A549 (cell line): ENCODE data around the gene RAB8A. TPM values are rescaled to one million over a fixed set of nuclear protein-coding genes. Genes with fewer than 3 reads are reported as not detected.

Experiments used
- ATAC-seq, 2 experiments: fragments of 200-7000 bp in 1 of 2; fragments of >200 bp in 1 of 2; cut with Nextera tagmentation in 1 of 2; cut with Tn5 transposase in 1 of 2; 3 replicates each; pipeline versions ENCODE4 v1.8.0 to v1.9.1; 2018 to 2020; ENCODE audit warnings: mild to moderate bottlenecking in 1 of 2, moderate library complexity in 1 of 2
- CTCF ChIA-PET: fragments of 300-600 bp; sonication (Branson Sonifier 250); formaldehyde crosslinking; extraction: SDS; loops from one replicate; lab custom pipeline; 2021; ENCODE audit warnings: antibody characterized with exemption, inconsistent platforms; lab: Yijun Ruan, JAX
- POLR2A ChIA-PET: fragments of 350-600 bp; formaldehyde crosslinking; extraction: SDS; loops from one replicate; lab custom pipeline; 2021; ENCODE audit warnings: antibody characterized with exemption, inconsistent platforms; lab: Yijun Ruan, JAX
- DNase-seq, 2 experiments: peaks; one replicate each; pipeline versions ENCODE4 v3.0.0 to v3.0.0-alpha.2; 2011 to 2016; ENCODE audit warnings: low read depth in 1 of 2, low spot score in 1 of 2
- FAIRE-seq: peaks from 2 replicates; lab custom pipeline; 2011; peaks lifted over from hg19 to GRCh38; lab: Jason Lieb, UNC
- H3K27ac ChIP-seq, 2 experiments: fragments of >200 bp; sonication (Bioruptor Twin); formaldehyde crosslinking; 3 replicates each; pipeline ENCODE4 v1.5.1; 2016 to 2017
- H3K4me1 ChIP-seq: fragments of >200 bp; sonication (Bioruptor Twin); formaldehyde crosslinking; 3 replicates; pipeline ENCODE4 v1.6.1; 2016
- H3K4me2 ChIP-seq: fragments of >200 bp; sonication (Bioruptor Twin); formaldehyde crosslinking; 3 replicates; pipeline ENCODE4 v1.6.1; 2016
- H3K4me3 ChIP-seq: fragments of >200 bp; sonication (Bioruptor Twin); formaldehyde crosslinking; 3 replicates; pipeline ENCODE4 v1.5.1; 2016
- H3K9me3 ChIP-seq: fragments of >200 bp; sonication (Bioruptor Twin); formaldehyde crosslinking; 3 replicates; pipeline ENCODE4 v1.6.1; 2016
- ATOH8 ChIP-seq: fragments of 250-450 bp; sonication (Bioruptor Pico); IDR thresholded peaks from 2 replicates; pipeline ENCODE4 v1.5.0; 2020; ENCODE audit warnings: low read depth, mild to moderate bottlenecking, moderate library complexity
- BCL3 ChIP-seq: fragments of >200 bp; sonication (Bioruptor Twin); formaldehyde crosslinking; IDR thresholded peaks from 3 replicates; pipeline ENCODE4 v1.6.1; 2016
- CBX2 ChIP-seq: fragments of 200-600 bp; sonication (generic); IDR thresholded peaks from 2 replicates; pipeline ENCODE4 v1.6.1; 2016; ENCODE audit warnings: low read depth, mild to moderate bottlenecking, borderline replicate concordance
- CEBPB ChIP-seq, 2 experiments: fragments of >200 bp in 1 of 2; sonication (Bioruptor Twin) in 1 of 2; formaldehyde crosslinking in 1 of 2; IDR thresholded peaks; 2 replicates each; pipeline ENCODE4 v1.6.1; 2012 to 2016
- CHD2 ChIP-seq: fragments of 150-350 bp; IDR thresholded peaks from 2 replicates; pipeline ENCODE4 v1.6.1; 2014; ENCODE audit warnings: low read length; ENCODE audit not compliant: partially characterized antibody
- CHD4 ChIP-seq: fragments of 200-600 bp; sonication (generic); IDR thresholded peaks from 2 replicates; pipeline ENCODE4 v1.6.1; 2016; ENCODE audit warnings: antibody characterized with exemption, mild to moderate bottlenecking, borderline replicate concordance
- EHMT2 ChIP-seq: fragments of 200-600 bp; sonication (generic); IDR thresholded peaks from 2 replicates; pipeline ENCODE4 v1.6.1; 2016; ENCODE audit warnings: antibody characterized with exemption, low read depth, mild to moderate bottlenecking, moderate library complexity
- FOXS1 ChIP-seq: fragments of 250-450 bp; sonication (Bioruptor Pico); IDR thresholded peaks from 2 replicates; pipeline ENCODE4 v1.5.0; 2020; ENCODE audit warnings: mild to moderate bottlenecking, moderate library complexity
- GATA3 ChIP-seq: IDR thresholded peaks from 2 replicates; pipeline ENCODE4 v1.6.1; 2012; ENCODE audit warnings: borderline replicate concordance
- HDAC2 ChIP-seq: fragments of 200-600 bp; sonication (generic); IDR thresholded peaks from 2 replicates; pipeline ENCODE4 v1.6.1; 2016
- HEYL ChIP-seq: fragments of 250-450 bp; sonication (Bioruptor Pico); IDR thresholded peaks from 2 replicates; pipeline ENCODE4 v1.8.0; 2021; ENCODE audit warnings: mild to moderate bottlenecking, moderate library complexity
- HMGXB4 ChIP-seq: fragments of 250-450 bp; sonication (Bioruptor Pico); IDR thresholded peaks from 2 replicates; pipeline ENCODE4 v1.5.0; 2021; ENCODE audit warnings: mild to moderate bottlenecking, moderate library complexity, borderline replicate concordance
- HOXA7 ChIP-seq: fragments of 250-450 bp; sonication (Bioruptor Pico); IDR thresholded peaks from 2 replicates; pipeline ENCODE4 v1.5.0; 2020; ENCODE audit warnings: mild to moderate bottlenecking, moderate library complexity
- HOXB13 ChIP-seq: fragments of 250-450 bp; sonication (Bioruptor Pico); IDR thresholded peaks from 2 replicates; pipeline ENCODE4 v1.5.0; 2020; ENCODE audit warnings: low read depth, mild to moderate bottlenecking, moderate library complexity
- HOXB5 ChIP-seq: fragments of 250-450 bp; sonication (Bioruptor Pico); IDR thresholded peaks from 2 replicates; pipeline ENCODE4 v1.5.0; 2020; ENCODE audit warnings: mild to moderate bottlenecking, moderate library complexity
- JUN ChIP-seq, 2 experiments: fragments of >200 bp; sonication (Bioruptor Twin); formaldehyde crosslinking; IDR thresholded peaks; 2 replicates in 1 of 2; 3 replicates in 1 of 2; pipeline ENCODE4 v1.6.1; 2016 to 2017
- MAFK ChIP-seq: fragments of 450-650 bp; IDR thresholded peaks from 2 replicates; pipeline ENCODE4 v1.6.1; 2014; ENCODE audit not compliant: partially characterized antibody
- MAX ChIP-seq: IDR thresholded peaks from 2 replicates; pipeline ENCODE4 v1.6.1; 2012
- MYC ChIP-seq: IDR thresholded peaks from 2 replicates; pipeline ENCODE4 v1.6.1; 2012; ENCODE audit warnings: mild to moderate bottlenecking, inconsistent platforms, low read length, improper control_type of control experiment, borderline replicate concordance
- NPAS2 ChIP-seq: fragments of 250-450 bp; sonication (Bioruptor Pico); IDR thresholded peaks from 2 replicates; pipeline ENCODE4 v1.8.0; 2022; ENCODE audit warnings: mild to moderate bottlenecking, moderate library complexity, borderline replicate concordance
- NR3C1 ChIP-seq: fragments of >200 bp; sonication (Bioruptor Twin); formaldehyde crosslinking; IDR thresholded peaks from 3 replicates; pipeline ENCODE4 v1.6.1; 2017
- RARB ChIP-seq: fragments of 250-450 bp; sonication (Bioruptor Pico); IDR thresholded peaks from 2 replicates; pipeline ENCODE4 v1.8.0; 2021; ENCODE audit warnings: mild to moderate bottlenecking, moderate library complexity
- REST ChIP-seq: fragments of 200-600 bp; sonication (generic); IDR thresholded peaks from 2 replicates; pipeline ENCODE4 v1.6.1; 2016; ENCODE audit warnings: antibody characterized with exemption, mild to moderate bottlenecking, moderate library complexity
- RNF2 ChIP-seq: fragments of 200-600 bp; sonication (generic); IDR thresholded peaks from 2 replicates; pipeline ENCODE4 v1.6.1; 2016; ENCODE audit warnings: low read depth, mild to moderate bottlenecking, antibody characterized with exemption, moderate library complexity, borderline replicate concordance
- TFCP2L1 ChIP-seq: fragments of 250-450 bp; sonication (Bioruptor Pico); IDR thresholded peaks from 2 replicates; pipeline ENCODE4 v1.5.0; 2021; ENCODE audit warnings: mild to moderate bottlenecking
- ZFP36 ChIP-seq: fragments of 450-650 bp; IDR thresholded peaks from 2 replicates; pipeline ENCODE4 v1.6.1; 2014; ENCODE audit warnings: borderline replicate concordance; ENCODE audit not compliant: partially characterized antibody
- ZSCAN20 ChIP-seq: fragments of 250-450 bp; sonication (Bioruptor Pico); IDR thresholded peaks from 2 replicates; pipeline ENCODE4 v1.8.0; 2022; ENCODE audit warnings: mild to moderate bottlenecking, moderate library complexity
- WGBS: methylation state at CpG from one replicate; pipeline ENCODE4 v1.1.6; 2017; ENCODE audit errors: missing lambda C conversion rate; 5-methylcytosine and 5-hydroxymethylcytosine counted together
- polyA plus RNA-seq, 4 experiments: library from polyadenylated mRNA; depleted of rRNA in 3 of 4; stranded (reverse); fragments of >200 nt; fragmentation: RNase III in 1 of 4; extraction: RNeasy Plus Mini Kit Qiagen cat#74134 plus additional on column Dnase treatment in 1 of 4; gene quantifications; 2 replicates in 3 of 4; 3 replicates in 1 of 4; pipeline ENCODE4 v1.2.3, GENCODE V29; 2011 to 2017

The RAB8A gene
- polyA plus RNA-seq, 2 of the 4 experiments (the other 2 are of a cell fraction) = 89.2 to 91.4 TPM

- no peak for ATAC-seq
- WGBS = 85% methylated on average over 4 of the region's 4 CpGs
- H3K4me1 ChIP-seq = peaks cover 8% of the 10 kb centered on the region; the same call in 1 of the 3 replicates
- CTCF ChIA-PET = interaction anchor here (0.7 kb wide), 2 partner anchors 74 to 91 kb away, joined by 4 read pairs; no protein-coding TSS in a partner anchor
- H3K27ac ChIP-seq = no peak overlapping the region
- H3K4me2 ChIP-seq = no peak overlapping the region
- no peak for FAIRE-seq
- no peak overlapping the region for H3K4me3 ChIP-seq
- no peaks in the 10 kb centered on the region for H3K9me3 ChIP-seq
- no peak for DNase-seq
- POLR2A ChIA-PET = interaction anchor here (0.7 kb wide), 1 partner anchor 1746 kb away, joined by 3 read pairs; no protein-coding TSS in a partner anchor
- TF ChIP-seq RARB (CRISPR knock-in tag) (no peak), FOXS1 (CRISPR knock-in tag) (no peak), EHMT2 (no peak), ATOH8 (CRISPR knock-in tag) (no peak), CHD4 (no peak), BCL3 (no peak), HMGXB4 (CRISPR knock-in tag) (no peak), HOXA7 (CRISPR knock-in tag) (no peak), HEYL (CRISPR knock-in tag) (no peak), REST (no peak), ZFP36 (no peak), CHD2 (no peak), CBX2 (no peak), RNF2 (no peak), GATA3 (no peak)
Measured at GRCh38 chr19:16116067-16116466, 4.4 kb downstream of the RAB8A start.

GRCh38 chr19:16117594-16118033, 5.9 kb downstream of the RAB8A start:
- Histone ChIP-seq H3K4me2 (no peak overlapping the region), H3K9me3 (no peaks in the 10 kb centered on the region), H3K4me3 (no peak overlapping the region), H3K4me1 (peaks cover 5% of the 10 kb centered on the region; the same call in 1 of the 3 replicates), H3K27ac (no peak overlapping the region)
- TF ChIP-seq CEBPB (IDR thresholded peaks at IDR 0.05) (no peak), NR3C1 (no peak), NPAS2 (no peak), TFCP2L1 (CRISPR knock-in tag) (no peak), ZFP36 (no peak), GATA3 (no peak), HOXB5 (CRISPR knock-in tag) (no peak), EHMT2 (no peak), CHD2 (no peak), ATOH8 (CRISPR knock-in tag) (no peak), ZSCAN20 (CRISPR knock-in tag) (no peak), MAX (no peak), HEYL (CRISPR knock-in tag) (no peak), MYC (no peak), MAFK (no peak), JUN (IDR thresholded peaks at IDR 0.05) (no peak), HOXB13 (CRISPR knock-in tag) (no peak), HDAC2 (no peak)
- DNase-seq = no peak
- FAIRE-seq = no peak
- ChIA-PET POLR2A (no interaction called here), CTCF (interaction anchor here (1.6 to 2.1 kb wide), 3 partner anchors 63 to 92 kb away, joined by 5 to 9 read pairs (median 5); no protein-coding TSS in a partner anchor)
- ATAC-seq = peak in 1 of 2 experiments; percentile 68; a peak in 3 of 6 replicates
- WGBS = 91% methylated on average over 11 of the region's 11 CpGs
